ENCODE results near the gene PRPF31.
"Not testable (repeated sequence)": the region's sequence is repeated elsewhere in the genome, so short reads cannot be mapped to it uniquely, and the experiment has no call there.

The PRPF31 gene

DNA sequence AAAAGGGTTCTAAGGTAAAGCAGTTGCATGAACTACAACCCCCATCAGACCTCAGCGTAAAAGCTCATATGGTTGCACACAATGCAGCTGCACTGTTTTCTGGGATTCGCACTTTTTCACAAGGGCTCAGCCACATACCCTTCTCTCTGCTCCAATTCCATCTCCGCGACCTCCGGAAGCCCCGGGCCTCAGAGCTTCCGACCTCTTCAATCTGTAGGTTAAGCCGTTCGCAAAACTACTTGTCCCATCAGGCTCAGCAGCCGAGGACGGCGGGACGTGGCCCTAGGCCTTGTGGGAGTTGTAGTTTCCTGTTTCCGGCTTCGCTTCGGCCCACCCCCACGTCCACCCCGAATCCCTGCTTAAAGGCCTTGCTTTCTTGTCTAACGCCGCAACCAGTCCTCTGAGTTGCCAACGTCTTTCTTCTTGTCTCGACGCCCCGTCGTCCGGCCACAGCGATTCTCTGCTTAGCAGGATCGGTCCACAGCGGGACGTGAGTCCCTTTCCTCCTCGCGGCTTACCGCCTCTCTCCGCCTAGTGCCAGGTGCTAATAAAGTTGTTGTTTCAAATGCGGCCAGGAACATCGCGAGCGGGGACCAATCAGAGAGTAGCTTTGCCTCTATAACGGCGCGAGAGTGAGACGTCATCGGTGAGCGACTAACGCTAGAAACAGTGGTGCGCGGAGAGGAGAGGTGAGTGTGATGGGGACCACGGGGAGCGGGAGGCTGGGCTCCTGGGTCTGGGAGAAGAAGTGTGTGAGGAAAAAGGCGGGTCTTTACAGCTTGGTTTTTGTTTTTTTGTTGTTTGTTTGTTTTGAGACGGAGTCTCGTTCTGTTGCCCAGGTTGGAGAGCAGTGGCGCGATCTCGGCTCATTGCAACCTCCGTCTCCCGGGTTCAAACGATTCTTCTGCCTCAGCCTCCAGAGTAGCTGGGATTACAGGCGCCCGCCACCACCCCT, at the start of gene PRPF31, which contains the start of gene TFPT:
TSS of gene PRPF31 (plus strand) at position 646 of the 955 bp plus-strand sequence. CDS start 2,525 bp downstream, outside the sequence.
TSS of gene TFPT (minus strand) at position 549 of the 955 bp plus-strand sequence. CDS start at position 161, 388 bp downstream.
- peak; percentile 95 for DNase-seq

GRCh38 chr19:54069470-54069869, 46.1 kb upstream of the PRPF31 start:
- no peak for DNase-seq

DNA sequence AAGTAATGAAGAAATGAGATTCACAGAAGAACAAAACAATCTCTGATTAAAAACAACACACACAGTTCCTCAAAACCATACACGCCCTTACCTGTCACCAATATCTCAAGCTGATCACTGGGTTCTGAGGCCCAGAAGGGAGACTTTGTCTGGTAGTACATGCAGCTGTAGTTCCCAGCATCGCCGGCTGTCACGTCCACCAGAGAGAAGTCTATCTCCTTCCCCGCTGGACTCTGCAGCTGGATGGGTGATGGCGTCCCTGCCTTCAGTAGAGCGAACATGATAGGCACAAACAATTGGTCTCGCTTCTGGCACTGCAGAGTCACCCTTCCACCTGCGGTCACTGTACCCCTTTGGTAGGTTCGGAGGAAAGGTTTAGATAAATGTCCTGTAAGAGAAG, 41.7 kb upstream of the PRPF31 start:
- no peak for DNase-seq

DNA sequence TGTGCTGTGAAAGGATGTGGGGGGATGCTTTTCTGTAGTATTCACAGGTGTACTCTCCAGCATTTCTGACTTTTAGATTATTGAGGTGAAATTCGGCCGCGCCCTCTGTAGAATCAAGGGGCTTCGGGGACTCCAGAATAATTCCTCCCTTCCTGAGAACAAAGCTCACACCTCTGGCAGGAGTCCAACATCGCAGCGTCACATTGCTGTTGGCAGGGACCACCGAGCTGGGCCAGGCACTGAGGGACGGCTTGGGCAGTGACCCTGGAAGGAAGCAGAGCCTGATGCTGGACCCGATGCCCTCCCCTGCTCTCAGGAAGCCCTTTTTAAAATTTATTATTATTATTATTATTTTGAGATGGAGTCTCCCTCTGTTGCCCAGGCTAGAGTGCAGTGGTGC, 40.7 kb upstream of the PRPF31 start:
- DNase-seq = no peak

DNA sequence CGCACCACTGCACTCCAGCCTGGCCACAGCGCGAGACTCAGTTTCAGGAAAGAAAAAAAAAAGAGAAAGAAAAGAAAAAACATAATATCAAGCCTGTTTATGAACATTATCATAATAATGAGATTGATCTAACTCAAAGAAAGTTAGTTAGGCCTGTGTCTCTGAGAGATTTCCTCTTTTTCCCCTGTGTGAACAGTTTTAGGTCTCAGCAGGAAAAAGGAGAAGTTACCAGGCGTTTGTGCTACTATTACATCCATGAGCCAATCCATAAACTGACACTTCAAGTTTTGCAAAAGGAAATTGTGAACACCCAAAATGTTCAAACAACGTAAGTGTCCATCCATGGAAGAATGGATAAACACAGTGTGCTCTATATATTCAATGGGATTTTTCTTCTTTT, 38.2 kb upstream of the PRPF31 start:
- no peak for DNase-seq

DNA sequence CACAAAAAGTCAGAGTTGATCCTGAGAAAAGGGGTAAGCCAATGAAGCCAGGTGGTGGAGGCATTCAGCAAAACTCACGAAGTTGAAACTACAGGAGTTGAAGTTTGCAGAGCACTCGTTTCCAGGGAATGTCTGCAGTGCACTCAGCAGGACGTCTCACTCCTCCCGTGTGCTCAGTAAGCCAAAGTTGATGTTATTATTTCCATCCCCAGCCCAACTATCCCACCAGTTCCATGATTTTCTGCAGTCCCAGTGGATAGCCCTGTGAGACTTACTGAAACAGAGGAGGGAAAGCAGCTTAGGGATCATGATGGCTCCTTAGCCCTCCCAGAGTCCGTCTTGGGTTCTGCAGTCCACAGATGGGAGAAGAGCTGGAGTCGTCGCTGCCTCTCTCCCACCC, 34.5 kb upstream of the PRPF31 start, which contains the start of gene TARM1:
TSS of gene TARM1 (minus strand) at position 334 of the 400 bp plus-strand sequence. CDS start at position 309, 25 bp downstream.
- DNase-seq = no peak

GRCh38 chr19:54084410-54084809, 31.1 kb upstream of the PRPF31 start:
- DNase-seq = no peak

DNA sequence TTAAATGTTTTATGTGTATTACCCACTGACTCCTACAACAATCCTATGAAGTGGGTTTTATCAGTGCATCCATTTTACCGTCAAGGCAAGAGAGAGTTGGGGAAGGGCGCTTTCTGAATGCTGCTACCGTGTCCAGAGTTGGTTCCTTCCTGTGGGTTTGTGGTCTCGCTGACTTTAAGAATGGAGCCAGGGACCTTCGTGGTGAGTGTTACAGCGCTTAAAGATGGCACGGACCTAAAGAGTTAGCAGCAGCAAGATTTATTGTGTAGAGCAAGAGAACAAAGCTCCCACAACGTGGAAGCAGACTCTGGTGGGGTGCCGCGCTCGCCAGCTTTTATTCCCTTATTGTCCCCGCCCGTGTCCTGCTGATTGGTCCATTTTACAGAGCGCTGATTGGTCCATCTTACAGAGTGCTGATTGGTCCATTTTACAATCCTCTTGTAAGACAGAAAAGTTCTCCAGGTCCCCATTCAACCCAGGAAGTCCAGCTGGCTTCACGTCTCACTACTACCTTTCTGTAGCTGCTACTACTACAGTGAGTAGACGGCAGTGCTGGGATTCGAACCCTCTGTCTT, 21.0 kb upstream of the PRPF31 start:
- no peak for DNase-seq

GRCh38 chr19:54095136-54095858, 20.3 kb upstream of the PRPF31 start:
- no peak for DNase-seq

- DNase-seq = peak; percentile 64
These were observed 19.5 kb upstream of the PRPF31 start for GRCh38 chr19:54095859-54096616.

- DNase-seq = no peak
These were observed 18.9 kb upstream of the PRPF31 start for GRCh38 chr19:54096617-54097106.

DNA sequence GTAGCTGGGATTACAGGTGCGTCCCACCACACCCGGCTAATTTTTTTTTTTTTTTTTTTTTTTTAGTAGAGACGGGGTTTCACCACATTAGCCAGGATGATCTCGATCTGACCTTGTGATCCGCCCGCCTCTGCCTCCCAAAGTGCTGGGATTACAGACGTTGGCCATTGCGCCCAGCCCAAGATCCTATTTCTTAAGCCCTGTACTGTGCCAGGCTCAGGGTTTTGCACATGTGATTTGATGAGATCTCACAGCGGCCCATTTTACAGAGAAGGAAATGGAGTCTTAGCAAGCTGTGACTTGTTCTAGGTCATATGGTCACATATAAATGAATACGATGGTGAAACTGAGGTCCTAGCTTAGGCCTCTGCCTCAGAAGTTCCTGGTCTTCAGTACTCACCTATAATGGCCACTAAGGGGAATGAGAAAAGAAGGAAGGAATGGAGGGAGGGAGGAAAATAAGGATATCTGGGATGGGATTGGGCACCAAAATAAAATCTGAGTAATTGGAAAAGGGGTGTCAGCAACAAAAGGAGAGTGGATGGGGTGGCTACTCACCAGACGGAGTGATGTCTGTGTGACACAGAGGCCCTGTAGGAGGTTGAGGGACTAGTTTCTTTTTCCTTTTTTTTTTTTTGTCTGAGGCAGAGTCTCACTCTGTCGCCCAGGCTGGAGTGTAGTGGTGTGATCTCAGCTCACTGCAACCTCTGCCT, 16.2 kb upstream of the PRPF31 start:
- DNase-seq = no peak

DNA sequence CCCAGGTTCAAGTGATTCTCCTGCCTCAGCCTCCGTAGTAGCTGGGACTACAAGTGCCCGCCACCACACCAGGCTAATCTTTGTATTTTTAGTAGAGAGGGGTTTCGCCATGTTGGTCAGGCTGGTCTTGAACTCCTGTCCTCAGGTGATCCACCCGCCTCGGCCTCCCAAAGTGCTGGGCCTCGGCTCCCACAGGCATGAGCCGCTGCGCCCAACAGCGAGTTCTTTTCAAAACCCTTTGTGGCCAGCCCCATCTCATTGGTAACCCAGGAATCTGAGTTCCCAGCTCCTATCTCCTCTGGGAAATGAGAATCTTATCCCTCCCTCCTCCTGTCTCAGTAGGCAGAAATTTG, 15.7 kb upstream of the PRPF31 start:
- not testable (repeated sequence) for DNase-seq

DNA sequence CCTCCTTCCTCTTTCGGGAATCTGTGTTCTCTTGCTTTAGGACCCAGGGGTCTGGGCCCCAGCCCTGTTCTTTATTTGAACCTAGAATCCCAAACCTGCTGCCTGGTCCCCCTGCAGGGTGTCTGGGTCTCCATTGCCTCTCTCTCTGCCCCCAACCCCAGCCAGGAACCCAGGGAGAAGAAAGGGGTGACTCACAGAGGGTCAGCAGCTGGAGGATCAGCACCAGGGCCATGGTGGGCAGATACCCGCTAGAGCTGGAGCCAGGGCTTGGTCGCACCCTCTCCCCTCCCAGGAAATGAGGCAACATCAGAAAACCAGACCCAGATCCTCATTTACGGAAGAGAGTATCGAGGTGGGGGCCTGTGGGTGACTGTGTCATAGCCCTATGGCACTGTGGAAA, 15.0 kb upstream of the PRPF31 start, which contains the start of gene OSCAR:
TSS of gene OSCAR (minus strand) at position 243 of the 400 bp plus-strand sequence. CDS start at position 232, 11 bp downstream.
- DNase-seq = no peak

GRCh38 chr19:54102421-54103169, 13.0 kb upstream of the PRPF31 start, which contains the start of gene NDUFA3:
Gene NDUFA3 (plus strand): TSS chr19:54102855. CDS start chr19:54102879, 24 bp downstream.
- peak; percentile 97 for DNase-seq

DNA sequence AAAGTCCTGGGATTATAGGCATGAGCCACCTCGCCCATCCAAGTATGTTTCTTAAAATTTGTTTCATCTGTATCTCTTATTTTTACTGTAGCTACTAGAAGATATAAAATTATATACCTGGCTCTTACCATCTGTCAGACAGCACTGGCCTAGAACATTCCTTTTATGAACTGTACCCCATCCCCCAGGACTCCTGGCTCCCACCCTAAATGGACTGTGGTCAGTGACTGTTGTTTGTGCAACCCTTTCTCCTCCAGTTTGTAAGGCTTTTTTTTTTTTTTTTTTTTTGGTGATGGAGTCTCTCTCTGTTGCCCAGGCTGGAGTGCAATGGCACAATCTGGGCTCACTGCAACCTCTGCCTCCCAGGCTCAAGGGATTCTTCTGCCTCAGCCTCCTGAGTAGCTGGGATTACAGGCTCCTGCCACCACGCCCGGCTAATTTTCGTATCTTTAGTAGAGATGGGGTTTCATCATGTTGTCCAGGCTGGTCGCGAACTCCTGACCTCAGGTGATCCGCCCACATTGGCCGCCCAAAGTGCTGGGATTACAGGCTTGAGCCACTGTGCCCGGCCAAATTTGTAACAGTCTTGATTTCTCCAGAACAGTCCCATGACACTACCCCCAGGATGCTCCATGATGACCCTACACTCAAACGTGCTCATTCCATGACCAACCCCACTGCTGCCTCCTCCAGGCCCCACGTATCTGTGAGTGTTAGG, 10.4 kb upstream of the PRPF31 start:
- DNase-seq = no peak

GRCh38 chr19:54105796-54106195, 9.8 kb upstream of the PRPF31 start:
- DNase-seq = no peak

GRCh38 chr19:54106716-54107115, 8.8 kb upstream of the PRPF31 start:
- no peak for DNase-seq

GRCh38 chr19:54107876-54108490, 7.6 kb upstream of the PRPF31 start:
- no peak for DNase-seq
